Breast epithelium (tissue), 4 donors: ENCODE results near the gene PKD1L1. TPM values are rescaled to one million over a fixed set of nuclear protein-coding genes. Genes with fewer than 3 reads are reported as not detected.

ENCODE experiments used
- DNase-seq, 2 donors: peaks; one replicate each; pipeline ENCODE4 v3.0.0-alpha.2; 2019; ENCODE audit warnings: low spot score in 2 of 2
- H3K27ac ChIP-seq, 2 donors: fragments of 200-600 bp; sonication (generic) in 1 of 2; one replicate each; pipeline ENCODE4 v1.5.1; 2016 to 2019; ENCODE audit warnings: mild to moderate bottlenecking in 1 of 2
- H3K27me3 ChIP-seq, 2 donors: fragments of 200-600 bp; sonication (generic) in 1 of 2; one replicate each; pipeline versions ENCODE4 v1.5.1 to v1.6.0; 2017 to 2019; ENCODE audit warnings: control low read depth in 1 of 2, mild to moderate bottlenecking in 1 of 2
- H3K36me3 ChIP-seq: fragments of 200-600 bp; one replicate; pipeline ENCODE4 v1.5.1; 2019
- H3K4me1 ChIP-seq, 2 donors: fragments of 200-600 bp; sonication (generic); one replicate each; pipeline ENCODE4 v1.5.1; 2016 to 2019; ENCODE audit warnings: control low read depth in 1 of 2
- H3K4me3 ChIP-seq, 3 donors: fragments of 200-600 bp; sonication (generic); 1 replicate in 2 of 3; 2 replicates in 1 of 3; pipeline ENCODE4 v1.5.1; 2016 to 2019; ENCODE audit warnings: mild to moderate bottlenecking in 3 of 3, moderate library complexity in 2 of 3
- H3K9me3 ChIP-seq, 2 donors: fragments of 200-600 bp; sonication (generic) in 1 of 2; one replicate each; pipeline ENCODE4 v1.5.1; 2016 to 2019; ENCODE audit warnings: control low read depth in 1 of 2
- CTCF ChIP-seq, 3 donors: fragments of 450-650 bp; IDR thresholded peaks; one replicate each; pipeline ENCODE4 v1.5.1; 2016 to 2017; ENCODE audit warnings: antibody characterized with exemption in 3 of 3, mild to moderate bottlenecking in 3 of 3, moderate library complexity in 3 of 3
- POLR2A ChIP-seq: fragments of 450-650 bp; IDR thresholded peaks from one replicate; pipeline ENCODE4 v1.6.1; 2016; ENCODE audit warnings: antibody characterized with exemption, mild to moderate bottlenecking, moderate library complexity
- POLR2AphosphoS5 ChIP-seq, 3 donors: sonication (generic); formaldehyde crosslinking; IDR thresholded peaks; one replicate each; pipeline ENCODE4 v1.6.1; 2017; ENCODE audit warnings: antibody characterized with exemption in 3 of 3
- intact Hi-C: fragments of 100-400 bp; cut with DNase I; formaldehyde crosslinking; loops from one replicate; pipeline ENCODE4 v1.15.1; 2023; ENCODE audit warnings: low total_unique reads
- total RNA-seq, 3 donors: library from RNA; depleted of rRNA; stranded (reverse); fragments of >200 nt; gene quantifications; one replicate each; pipeline ENCODE4 v1.1.0, GENCODE V29; 2016

PKD1L1 gene
- total RNA-seq, 3 donors from 2014 or later: 0.32 to 0.44 (median 0.33) TPM

DNA sequence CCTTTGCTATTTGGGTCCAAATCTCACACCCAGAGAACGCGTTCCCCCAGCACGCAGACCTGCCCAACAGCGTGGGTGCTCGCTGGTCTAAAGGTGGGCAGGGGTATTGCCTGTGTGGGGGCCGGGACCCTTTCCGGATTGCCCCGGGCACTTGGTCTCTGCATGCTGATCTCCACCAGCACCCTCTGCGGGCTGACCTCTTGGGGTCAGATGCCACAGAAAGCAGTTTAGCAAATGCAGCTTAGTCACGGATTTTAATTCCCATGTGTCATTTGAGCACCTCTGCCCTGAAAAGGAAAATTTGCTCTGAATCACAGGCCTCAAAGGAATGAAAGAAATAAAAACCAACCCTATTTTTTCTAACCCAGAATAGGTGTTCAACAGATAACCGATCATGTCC lies 46.7 kb downstream of the PKD1L1 start:
- TF ChIP-seq POLR2AphosphoS5 (IDR thresholded peaks at IDR 0.05): no peak
- no peak for TF ChIP-seq CTCF (IDR thresholded peaks at IDR 0.05)
- no peak for TF ChIP-seq POLR2A
- intact Hi-C loops: no loop called here
- Histone ChIP-seq H3K27ac (no peak overlapping the region), H3K36me3 (no peaks in the 10 kb centered on the region), H3K9me3 (no peaks in the 10 kb centered on the region), H3K27me3 (no peaks in the 10 kb centered on the region), H3K4me3 (no peak overlapping the region), H3K4me1 (no peaks in the 10 kb centered on the region)
- DNase-seq: no peak

- Histone ChIP-seq H3K4me3 (no peak overlapping the region), H3K4me1 (no peaks in the 10 kb centered on the region), H3K27ac (no peak overlapping the region), H3K36me3 (no peaks in the 10 kb centered on the region), H3K9me3 (no peaks in the 10 kb centered on the region), H3K27me3 (no peaks in the 10 kb centered on the region)
- TF ChIP-seq CTCF (IDR thresholded peaks at IDR 0.05) (no peak), POLR2A (no peak), POLR2AphosphoS5 (IDR thresholded peaks at IDR 0.05) (no peak)
- DNase-seq: no peak
- intact Hi-C loops: no loop called here
Observed at GRCh38 chr7:47897831-47898230, 50.4 kb downstream of the PKD1L1 start.

DNA sequence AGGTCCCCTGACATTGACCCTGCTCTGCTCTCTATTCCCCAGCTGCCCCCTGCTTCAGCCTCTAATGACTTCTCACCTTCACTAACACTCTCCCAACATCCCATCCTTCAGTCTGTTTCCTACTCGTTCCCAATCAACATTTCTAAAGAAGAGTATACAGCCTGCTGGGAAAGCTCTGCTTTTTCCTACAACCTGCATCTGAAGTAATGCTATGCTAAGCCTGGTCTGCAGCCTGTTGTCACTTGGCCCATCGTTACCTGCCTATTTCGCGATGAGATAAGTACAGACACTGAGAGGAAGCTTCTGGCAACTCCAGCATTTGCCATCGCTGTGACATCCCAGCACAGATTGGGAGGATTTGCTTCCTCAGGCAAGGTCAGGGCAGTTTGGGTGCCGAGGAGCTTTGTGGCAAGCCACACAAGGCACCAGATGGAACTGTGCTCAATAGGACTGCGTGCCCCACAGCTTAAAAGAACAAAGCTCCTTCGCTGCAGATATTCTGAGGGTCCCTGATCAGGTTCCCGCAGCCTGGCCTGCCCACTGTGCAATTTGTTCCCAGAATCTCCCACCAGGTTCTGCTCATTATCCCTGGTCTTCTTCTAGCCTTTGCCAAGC lies 51.4 kb downstream of the PKD1L1 start:
- DNase-seq: no peak
- TF ChIP-seq POLR2A: no peak
- TF ChIP-seq CTCF (IDR thresholded peaks at IDR 0.05): no peak
- TF ChIP-seq POLR2AphosphoS5 (IDR thresholded peaks at IDR 0.05): no peak

GRCh38 chr7:47895026-47895425 lies 53.2 kb downstream of the PKD1L1 start:
- no peak for TF ChIP-seq POLR2A
- no peak for TF ChIP-seq POLR2AphosphoS5 (IDR thresholded peaks at IDR 0.05)
- TF ChIP-seq CTCF (IDR thresholded peaks at IDR 0.05): no peak
- intact Hi-C loops: no loop called here
- H3K4me3 ChIP-seq: no peak overlapping the region
- H3K4me1 ChIP-seq: no peaks in the 10 kb centered on the region
- H3K27me3 ChIP-seq: no peaks in the 10 kb centered on the region
- no peak overlapping the region for H3K27ac ChIP-seq
- H3K36me3 ChIP-seq: no peaks in the 10 kb centered on the region
- DNase-seq: no peak
- no peaks in the 10 kb centered on the region for H3K9me3 ChIP-seq

More for the DNA sequence above, 51.4 kb downstream of the PKD1L1 start:
- no peaks in the 10 kb centered on the region for H3K4me1 ChIP-seq
- H3K9me3 ChIP-seq: no peaks in the 10 kb centered on the region
- no peaks in the 10 kb centered on the region for H3K36me3 ChIP-seq
- intact Hi-C loops: no loop called here
- H3K27me3 ChIP-seq: no peaks in the 10 kb centered on the region
- H3K27ac ChIP-seq: no peak overlapping the region
- no peak overlapping the region for H3K4me3 ChIP-seq

- intact Hi-C loops: no loop called here
- Histone ChIP-seq H3K36me3 (no peaks in the 10 kb centered on the region), H3K4me3 (no peak overlapping the region), H3K4me1 (no peaks in the 10 kb centered on the region), H3K27me3 (no peaks in the 10 kb centered on the region), H3K9me3 (no peaks in the 10 kb centered on the region), H3K27ac (no peak overlapping the region)
- no peak for TF ChIP-seq CTCF (IDR thresholded peaks at IDR 0.05)
- no peak for DNase-seq
Observed at GRCh38 chr7:47893721-47894365, 54.4 kb downstream of the PKD1L1 start.
